OCI-M2 (cell line): ENCODE measurements around the gene ECHDC3.
"Not testable (repeated sequence)": the region's sequence is repeated elsewhere in the genome, so short reads cannot be mapped to it uniquely, and the experiment has no call there.

Experiments used
- DNase-seq: peaks from one replicate; lab custom pipeline; 2025; ENCODE audit not compliant: unreplicated experiment; lab: John Stamatoyannopoulos, UW

ECHDC3 gene

GRCh38 chr10:11715815-11716494 lies 26.2 kb upstream of the ECHDC3 start:
- no peak for DNase-seq

GRCh38 chr10:11716686-11717085 lies 25.5 kb upstream of the ECHDC3 start:
- no peak for DNase-seq

DNA sequence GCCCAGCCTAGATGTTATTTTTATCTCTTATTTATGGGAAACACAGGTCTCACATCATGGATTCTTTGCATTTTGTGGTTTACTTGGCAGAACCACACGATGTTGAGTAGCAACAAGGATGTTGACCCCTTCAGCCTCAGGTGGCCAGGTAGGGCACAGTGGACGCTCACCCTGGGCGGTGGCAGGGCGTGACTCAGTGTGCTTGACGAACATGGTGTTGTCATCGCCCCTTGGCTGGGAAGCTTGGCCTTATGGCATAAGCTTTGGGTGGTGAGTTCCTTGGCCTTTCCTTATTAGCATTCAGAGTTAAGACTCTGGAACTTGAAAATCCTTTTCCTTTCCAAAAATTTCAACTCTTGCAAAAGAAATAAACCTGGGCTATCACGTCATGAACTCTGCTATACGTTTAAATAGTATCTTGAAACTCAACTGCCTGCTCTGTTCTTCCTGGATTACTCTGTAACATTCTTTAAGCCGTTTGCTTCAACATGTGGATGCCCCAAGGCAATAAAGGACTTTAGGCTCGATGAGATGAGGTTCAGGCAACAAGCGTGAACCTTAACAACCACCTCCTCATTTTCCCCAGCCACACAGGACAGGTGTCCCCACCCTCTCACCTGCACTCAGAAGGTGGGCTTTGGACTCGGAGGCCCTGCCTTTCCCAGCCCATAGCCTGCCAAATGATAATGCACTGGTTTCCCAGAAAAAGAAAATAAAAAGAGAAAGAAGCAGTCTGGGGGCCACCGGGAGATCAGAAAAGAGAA lies 22.5 kb upstream of the ECHDC3 start:
- DNase-seq: no peak

GRCh38 chr10:11720260-11720741 lies 21.9 kb upstream of the ECHDC3 start:
- no peak for DNase-seq

- no peak for DNase-seq
Measured at GRCh38 chr10:11721806-11722205, 20.4 kb upstream of the ECHDC3 start.

GRCh38 chr10:11723359-11723758 lies 18.8 kb upstream of the ECHDC3 start:
- DNase-seq: no peak

DNA sequence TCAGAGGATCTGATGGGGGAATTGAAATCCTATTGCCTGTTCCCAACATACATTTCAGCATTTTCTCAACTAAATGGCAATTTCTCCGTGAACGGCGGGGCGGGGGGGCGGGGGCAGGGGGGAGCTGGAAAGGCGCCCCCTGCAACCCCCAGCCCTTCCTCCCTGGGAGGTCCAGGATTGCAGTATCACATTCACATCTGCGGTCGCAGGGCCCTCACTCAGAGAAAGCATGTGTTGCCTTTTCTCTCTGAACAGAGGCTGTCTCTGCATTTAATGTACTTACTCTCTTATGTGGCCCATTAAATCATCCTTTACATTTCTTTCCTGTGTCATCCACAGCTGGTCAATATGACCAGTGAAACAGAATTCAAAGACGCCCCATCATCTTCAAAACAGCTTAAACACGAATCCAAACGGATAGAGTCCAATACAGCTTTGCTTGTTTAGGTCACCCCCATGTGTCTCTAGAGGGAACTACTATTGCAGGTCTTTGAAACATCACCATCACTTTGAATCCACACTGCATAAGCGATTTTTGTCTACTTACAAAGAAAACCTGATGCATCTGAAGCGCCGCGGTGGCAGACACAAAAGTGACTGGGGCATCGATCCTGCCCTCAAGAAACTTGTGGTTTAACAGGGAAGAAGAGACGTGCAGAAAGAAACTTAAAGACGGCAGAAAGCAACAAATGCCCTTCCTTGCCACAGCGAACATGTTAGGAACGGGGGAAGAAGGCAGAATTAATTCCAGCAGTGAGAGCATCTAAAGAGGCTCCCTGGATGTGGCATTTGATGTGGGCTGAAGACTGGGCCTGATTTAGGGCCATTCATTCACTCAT lies 17.0 kb upstream of the ECHDC3 start:
- DNase-seq: no peak

DNA sequence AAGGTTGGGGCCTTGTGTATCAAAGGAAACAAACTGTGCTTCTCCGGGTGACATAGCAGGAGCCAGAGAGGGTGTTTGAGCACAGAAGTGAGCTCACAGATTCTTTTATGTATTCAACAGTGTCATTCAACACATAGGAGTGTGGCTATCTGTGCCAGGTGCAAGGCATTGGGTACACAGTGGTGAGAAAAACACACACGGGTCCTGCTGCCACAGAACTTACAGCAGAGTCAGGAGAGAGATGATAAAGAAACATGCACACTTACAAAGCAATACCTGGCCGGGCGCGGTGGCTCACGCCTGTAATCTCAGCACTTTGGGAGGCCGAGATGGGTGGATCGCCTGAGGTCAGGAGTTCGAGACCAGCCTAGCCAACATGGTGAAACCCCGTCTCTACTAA lies 16.3 kb upstream of the ECHDC3 start:
- DNase-seq: no peak

GRCh38 chr10:11727563-11727962 lies 14.6 kb upstream of the ECHDC3 start:
- DNase-seq: no peak

DNA sequence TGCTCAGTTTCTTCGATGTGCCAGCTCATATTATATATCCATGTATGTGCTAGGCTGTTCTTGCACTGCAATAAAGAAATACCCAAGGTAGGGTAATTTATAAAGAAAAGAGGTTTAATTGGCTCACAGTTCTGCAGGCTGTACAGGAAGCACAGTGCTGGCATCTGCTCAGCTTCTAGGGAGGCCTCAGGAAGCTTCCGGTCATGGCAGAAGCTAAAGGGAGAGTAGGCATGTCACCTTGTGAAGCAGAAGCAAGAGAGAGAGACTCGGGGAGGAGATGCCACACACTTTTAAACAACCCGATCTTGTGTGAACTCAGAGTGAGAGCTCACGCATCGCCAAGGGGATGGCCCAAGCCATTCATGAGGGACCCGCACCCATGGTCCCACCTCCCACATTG lies 13.8 kb upstream of the ECHDC3 start:
- no peak for DNase-seq

DNA sequence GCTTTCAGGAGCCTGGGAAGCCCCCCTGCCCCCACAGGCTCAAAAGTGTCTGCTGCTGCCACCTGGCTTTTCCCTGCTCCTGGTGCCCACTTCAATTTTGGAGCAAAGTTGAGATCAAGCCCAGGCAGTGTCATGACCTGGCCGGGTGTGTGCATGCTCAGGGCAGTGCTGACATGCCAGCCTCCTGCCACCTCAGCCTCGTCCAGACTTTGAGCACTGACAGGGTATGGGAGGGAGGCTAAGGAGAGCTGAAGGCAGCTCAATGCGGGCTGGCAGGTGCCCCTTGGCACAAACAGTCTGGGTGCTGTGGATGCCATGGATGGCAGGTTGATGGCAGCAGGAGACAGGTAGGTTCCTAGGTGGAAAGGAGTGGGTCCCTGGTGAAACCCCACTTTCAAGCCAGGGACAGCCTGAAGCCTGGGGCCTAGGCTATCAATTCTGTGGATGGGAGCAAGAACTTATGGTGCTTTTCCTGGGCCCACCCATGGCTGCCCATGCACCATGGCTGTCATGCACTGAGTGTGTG lies 12.3 kb upstream of the ECHDC3 start:
- DNase-seq: no peak

- no peak for DNase-seq
Measured at GRCh38 chr10:11730779-11731178, 11.4 kb upstream of the ECHDC3 start.

DNA sequence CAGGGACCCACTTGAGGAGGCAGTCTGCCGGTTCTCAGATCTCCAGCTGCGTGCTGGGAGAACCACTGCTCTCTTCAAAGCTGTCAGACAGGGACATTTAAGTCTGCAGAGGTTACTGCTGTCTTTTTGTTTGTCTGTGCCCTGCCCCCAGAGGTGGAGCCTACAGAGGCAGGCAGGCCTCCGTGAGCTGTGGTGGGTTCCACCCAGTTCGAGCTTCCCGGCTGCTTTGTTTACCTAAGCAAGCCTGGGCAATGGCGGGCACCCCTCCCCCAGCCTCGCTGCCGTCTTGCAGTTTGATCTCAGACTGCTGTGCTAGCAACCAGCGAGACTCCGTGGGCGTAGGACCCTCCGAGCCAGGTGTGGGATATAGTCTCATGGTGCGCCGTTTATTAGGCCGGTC lies 5.4 kb upstream of the ECHDC3 start:
- not testable (repeated sequence) for DNase-seq

DNA sequence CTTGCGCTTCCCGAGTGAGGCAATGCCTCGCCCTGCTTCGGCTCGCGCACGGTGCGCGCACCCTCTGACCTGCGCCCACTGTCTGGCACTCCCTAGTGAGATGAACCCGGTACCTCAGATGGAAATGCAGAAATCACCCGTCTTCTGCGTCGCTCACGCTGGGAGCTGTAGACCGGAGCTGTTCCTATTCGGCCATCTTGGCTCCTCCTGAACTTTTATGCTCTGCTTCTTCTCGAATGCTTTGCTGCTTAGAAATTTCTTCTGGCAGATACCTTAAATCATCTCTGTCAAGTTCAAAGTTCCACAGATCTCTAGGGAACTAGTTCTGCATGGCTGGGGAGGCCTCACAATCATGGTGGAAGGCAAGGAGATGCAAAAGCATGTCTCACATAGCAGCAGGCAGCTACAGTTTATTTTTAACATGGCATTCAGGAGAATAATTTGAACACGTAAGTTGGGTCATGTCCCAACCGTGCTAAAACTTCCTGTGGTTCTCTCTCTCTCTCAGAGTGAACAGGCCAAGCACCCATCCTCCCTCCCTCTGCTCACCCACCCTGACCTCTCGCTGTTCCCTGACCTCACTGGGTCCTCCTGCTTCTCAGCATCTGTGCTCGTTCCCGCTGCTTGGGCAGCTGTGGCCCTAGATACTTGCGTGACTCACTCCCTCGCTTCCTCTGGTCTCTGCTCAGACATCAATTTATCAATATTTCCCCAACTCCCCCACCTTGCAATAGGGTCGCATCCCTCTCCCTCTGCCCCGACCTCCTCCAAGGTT lies 4.7 kb upstream of the ECHDC3 start:
- DNase-seq: not testable (repeated sequence)

- no peak for DNase-seq
Measured at GRCh38 chr10:11740907-11741306, 1.3 kb upstream of the ECHDC3 start.

GRCh38 chr10:11741608-11742007 lies 574 bp upstream of the ECHDC3 start:
- DNase-seq: no peak

DNA sequence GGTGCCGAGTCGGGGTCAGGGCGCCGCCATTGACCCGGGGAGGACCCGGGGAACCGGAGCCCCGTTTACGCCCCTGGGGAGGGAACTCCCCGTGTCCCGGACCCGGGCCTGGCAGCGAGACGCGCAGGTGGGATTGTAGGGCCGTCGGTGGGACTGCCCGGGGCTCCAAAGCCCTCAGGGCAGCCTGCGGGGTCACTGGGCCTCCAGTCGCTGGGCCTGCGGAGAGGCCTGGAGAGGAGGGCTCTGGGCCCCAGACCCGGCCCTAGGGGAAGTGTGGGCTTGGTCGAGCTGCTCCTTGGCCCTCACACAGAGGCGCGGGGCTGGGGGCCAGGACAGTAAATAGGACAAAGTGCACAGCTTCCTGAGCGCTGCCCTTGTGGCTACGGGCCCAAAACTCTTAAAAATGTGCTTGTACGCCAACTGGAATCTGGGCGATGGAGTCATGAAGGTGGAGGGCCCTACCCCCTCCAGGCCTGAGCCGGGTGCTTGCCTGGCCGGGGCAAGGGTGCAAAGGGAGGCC lies 657 bp downstream of the ECHDC3 start:
- DNase-seq: no peak

DNA sequence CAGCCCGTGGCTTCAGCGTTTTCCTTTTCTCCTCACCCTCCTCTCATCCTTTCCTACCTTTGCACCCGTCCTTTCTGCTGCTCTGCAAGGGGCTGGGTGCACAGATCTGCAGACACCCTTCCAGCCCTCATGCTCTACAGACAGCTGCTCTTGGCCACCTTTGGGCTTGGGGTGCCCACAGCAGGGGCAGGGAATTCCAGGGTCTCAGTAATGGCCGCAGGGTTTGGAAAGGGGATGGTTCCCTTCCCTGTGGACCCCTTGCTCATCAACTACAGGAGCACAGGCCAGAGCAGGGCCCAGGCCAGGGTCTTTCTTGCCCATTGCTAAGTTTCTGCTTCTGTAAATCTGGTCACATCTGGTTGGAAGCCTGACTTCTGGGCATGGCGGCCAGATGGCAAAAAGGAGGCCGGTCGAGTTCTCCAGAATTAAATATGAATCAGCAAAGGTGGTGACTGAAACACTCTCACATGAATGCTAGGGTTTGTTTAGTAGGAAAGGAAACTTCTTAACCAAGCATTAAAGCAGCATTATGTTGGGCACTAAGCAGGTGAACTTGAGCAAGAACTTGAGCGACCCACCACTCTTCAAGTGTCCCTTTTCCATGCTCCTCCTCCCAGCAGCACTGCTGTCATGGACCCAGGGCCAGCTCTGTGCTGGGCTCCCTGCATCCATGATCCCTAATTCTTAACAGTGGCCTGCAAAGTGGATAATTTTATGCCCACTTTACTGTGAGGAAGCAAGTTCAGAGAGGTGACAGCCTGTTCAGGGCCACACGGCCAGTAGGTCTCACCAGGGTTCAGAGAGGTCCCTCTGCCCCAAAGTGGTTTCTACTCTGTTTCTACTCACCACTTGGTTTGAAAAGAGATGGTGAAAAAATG lies 1.5 kb downstream of the ECHDC3 start:
- no peak for DNase-seq

GRCh38 chr10:11745045-11745444 lies 2.9 kb downstream of the ECHDC3 start:
- DNase-seq: no peak
